NCI-H1105 (cell line): ENCODE measurements around the gene ADPGK.
"Not testable (repeated sequence)": the region's sequence is repeated elsewhere in the genome, so short reads cannot be mapped to it uniquely, and the experiment has no call there.

Source experiments
- DNase-seq: peaks from one replicate; lab custom pipeline; 2025; lab: John Stamatoyannopoulos, UW

The ADPGK gene

DNA sequence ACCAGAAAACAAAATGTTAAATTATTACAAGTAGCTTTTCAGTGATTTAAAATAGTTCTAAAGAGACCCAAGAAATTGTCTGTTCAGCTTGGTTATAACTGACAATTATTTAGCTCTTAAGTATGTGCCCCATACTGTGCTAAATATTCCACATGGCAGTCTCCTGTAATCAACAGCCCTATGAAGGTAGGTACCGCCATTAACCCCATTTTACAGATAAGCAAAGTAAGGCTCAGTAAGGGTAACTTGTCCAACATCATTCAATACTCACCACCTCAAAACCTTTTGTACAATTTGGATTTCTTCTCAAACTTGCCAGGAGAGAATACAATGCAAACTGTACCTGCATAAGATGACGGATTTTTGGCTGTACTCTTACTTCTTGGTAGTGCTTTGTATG is 33.9 kb downstream of the ADPGK start:
- DNase-seq: no peak

DNA sequence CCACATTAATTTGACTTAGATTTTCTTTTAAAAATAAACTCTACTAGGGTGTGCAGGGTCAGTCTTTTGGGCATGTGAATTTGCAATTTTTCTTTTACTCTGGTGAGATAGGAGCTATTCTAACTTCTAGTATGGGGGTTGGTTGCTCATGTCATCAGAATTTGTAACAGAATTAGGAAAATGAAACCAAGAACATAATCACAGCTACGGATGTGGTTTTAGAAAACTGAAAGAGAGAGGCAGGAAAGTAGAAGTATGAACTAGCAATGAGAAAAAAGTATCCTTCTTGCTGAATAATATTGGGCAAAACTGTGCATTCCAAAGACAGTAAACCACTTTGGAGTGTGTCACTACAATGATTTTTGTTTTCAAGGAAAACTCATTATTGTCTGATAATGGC is 43.3 kb downstream of the ADPGK start:
- no peak for DNase-seq

DNA sequence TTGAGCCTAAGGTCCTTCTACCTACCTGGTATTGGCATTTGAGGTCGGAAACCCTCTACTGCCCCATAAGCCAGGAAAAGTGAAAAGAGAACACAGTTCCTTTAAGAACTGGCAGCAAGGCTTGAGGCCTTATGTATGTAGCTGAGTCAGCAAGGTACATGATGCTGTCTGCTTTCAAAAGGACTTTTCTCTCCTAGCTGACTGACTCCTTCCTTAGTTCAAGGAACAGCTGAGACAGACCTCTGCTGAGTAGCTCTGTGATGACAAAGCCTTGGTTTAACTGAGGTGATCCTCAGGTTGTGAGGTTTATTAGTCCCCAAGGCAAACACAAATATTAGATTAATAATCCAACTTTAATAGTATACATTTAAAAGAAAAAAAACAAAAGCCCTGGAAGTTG is 45.8 kb downstream of the ADPGK start:
- DNase-seq: no peak

DNA sequence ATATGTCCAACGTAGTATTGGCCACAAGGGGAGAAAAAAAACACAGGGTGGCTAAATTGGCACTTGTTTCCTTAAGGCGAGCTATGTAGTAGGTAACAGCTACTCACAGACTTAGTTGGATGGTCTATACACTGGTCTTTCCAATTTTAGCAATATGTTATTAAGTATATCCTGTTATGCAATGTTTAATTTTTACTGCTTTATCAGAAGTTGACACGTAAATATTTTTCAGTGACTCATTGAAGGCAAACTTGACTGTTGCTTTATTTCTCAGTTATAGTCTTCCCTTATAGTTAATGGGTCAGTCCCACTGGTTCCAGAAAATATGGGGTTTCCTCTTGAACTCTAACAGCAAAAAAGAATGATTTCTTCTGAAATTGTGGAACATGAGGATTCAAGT is 46.5 kb downstream of the ADPGK start:
- DNase-seq: no peak

DNA sequence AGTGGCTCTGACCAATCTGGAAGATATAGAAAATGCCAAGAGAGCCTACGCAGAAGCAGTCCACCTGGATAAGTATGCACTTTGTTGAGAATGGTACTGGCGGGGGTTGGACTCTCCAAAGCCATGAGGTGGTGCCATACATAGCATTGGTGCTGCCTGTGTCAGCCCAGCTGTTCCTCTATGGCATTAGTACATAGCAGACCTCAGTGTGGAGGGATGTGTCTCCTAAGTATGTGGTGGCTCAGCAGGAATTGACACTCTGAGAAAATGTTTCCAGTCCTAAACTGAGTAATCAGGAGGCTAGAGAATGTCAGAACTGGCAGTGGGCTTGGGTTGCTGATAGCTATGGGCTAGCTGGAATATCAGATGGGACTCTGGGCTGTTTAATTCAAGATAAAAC is 48.4 kb downstream of the ADPGK start:
- no peak for DNase-seq

DNA sequence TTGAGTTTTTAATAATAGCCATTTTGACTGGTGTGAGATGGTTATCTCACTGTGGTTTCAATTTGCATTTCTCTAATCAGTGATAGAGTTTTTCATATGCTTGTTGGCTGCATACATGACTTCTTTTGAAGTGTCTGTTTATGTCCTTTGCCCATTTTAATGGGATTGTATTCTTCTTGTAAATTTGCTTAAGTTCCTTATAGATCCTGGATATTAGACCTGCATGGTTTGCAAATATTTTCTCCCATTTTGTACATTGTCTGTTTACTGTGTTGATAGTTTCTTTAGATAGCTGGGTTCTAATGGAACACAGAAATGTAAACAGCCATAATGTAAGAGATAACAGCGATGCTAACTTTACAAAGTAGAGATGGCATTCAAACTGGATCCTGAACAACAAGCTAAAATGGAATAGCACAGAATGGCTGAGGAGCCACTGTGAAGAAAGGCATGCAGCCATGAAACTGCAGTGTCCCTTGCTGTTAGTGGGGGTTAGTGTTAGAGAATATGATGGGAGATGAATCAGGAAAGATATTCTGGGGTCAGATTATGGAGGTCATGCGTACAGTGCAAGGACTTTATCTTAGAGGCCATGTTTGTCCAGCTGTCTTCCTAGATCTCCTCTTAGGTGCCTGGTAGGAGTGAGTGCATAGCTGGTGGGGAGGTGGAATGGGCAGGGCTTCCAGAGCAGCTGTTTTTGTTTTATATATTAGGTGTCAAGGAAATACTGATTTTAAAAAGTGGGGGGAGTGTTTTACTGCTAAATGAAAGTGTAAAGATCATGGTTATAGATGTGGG is 49.4 kb downstream of the ADPGK start:
- DNase-seq: no peak

DNA sequence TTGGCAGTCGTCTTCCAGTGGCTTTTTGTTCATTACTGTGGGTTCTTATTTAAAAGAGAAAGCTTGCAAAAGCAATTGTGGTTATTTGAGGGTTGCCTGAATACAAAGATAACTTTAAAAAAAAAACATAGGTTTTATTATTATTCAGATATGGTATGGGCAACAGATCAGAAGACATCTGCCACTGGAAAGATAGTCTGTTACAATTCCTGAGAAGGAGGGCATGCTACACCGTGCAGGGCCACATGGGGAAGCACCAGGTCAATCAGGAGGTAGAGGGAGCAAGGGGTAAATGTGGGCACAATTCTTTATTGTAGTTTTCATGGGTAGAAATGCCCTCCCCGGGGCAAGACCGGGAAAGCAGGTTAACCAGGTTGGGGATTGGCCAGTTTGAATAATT is 51.0 kb downstream of the ADPGK start:
- no peak for DNase-seq

DNA sequence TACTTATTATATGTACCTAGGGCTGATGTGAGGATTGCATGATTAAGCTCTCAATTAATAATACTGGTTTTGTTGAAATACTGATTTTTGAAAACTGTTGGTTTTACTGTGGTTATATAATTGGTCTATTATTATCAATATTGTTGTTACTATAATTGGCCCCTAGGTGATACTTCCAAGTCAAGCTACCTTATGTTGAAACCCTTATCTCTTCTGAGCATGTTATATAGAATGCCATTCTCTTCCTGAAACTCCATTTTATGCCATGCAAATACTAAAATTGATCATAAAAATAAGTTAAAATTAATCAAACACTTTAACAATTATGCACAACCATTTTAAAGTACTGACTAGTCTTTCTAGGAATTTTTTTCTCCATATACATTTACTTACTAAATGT is 51.5 kb downstream of the ADPGK start:
- DNase-seq: no peak

DNA sequence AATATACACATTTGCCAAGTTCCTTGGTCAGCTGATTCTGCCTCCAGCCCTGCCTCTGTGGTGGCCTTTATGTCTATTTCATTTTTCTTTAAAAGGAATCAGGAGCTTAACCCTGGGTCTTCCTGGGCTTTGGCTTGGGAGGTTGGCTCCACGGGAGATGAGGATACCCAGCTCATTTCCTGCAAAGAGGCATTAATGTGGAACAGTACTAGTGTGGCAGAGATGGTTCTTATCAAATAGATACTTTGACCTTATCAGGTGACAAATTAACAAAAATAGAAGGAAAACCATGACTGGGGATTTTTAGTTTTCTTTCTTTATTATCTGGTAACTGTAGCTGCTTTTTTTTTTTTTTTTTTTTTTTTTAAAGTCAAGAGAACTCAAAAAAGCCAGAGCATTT is 54.7 kb downstream of the ADPGK start:
- no peak for DNase-seq

DNA sequence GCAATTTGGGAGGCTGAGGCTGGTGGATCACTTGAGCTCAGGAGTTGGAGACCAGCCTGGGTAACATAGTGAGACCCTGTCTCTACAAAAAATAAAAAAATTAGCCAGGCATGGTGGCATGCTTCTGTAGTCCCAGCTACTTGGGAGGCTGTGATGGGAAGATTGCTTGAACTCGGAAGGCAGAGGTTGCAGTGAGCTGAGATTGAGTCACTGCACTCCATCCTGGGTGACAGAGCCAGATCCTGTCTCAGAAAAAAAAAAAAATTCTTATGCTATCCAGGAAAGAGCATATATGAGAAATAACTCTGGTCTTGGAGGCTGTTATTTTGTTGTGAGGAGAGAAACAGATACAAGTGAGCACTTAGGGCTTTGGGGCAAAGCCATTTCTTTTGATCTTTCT is 55.3 kb downstream of the ADPGK start:
- not testable (repeated sequence) for DNase-seq

DNA sequence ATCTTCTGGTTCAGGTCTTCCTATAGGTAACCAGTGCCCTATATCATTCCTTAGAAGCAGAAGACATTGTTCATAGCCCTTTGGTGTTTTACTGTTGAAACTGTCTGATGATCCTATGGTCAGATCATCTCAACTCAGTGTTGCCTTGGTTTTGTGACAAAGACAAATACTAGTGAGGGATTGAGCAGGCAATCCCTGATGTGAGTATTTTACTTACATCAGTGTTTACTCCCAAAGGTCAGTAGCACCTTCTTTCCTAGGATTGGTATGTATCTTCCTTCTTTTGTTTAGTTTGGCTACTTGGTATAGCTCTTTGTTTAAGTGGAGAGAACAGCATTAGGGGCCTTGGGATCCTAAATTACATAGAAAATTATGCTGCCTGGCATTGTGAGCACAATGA is 56.4 kb downstream of the ADPGK start:
- no peak for DNase-seq

DNA sequence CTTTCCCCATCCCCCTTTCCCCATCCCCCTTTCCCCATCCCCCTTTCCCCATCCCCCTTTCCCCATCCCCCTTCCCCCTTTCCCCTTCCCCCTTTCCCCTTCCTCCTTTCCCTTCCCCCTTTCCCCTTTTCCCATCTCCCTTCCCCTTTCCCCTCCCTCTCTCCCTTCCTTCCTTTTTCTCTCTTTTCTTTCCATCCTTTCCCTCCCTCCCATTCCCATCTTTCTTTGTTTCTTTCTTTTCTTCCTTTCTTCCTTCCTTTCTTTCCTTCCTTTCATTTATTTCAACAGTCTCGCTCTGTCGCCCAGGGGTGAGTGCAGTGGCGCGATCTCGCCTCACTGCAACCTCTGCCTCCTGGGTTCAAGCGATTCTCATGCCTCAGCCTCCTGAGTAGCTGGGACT is 57.7 kb downstream of the ADPGK start:
- DNase-seq: not testable (repeated sequence)

DNA sequence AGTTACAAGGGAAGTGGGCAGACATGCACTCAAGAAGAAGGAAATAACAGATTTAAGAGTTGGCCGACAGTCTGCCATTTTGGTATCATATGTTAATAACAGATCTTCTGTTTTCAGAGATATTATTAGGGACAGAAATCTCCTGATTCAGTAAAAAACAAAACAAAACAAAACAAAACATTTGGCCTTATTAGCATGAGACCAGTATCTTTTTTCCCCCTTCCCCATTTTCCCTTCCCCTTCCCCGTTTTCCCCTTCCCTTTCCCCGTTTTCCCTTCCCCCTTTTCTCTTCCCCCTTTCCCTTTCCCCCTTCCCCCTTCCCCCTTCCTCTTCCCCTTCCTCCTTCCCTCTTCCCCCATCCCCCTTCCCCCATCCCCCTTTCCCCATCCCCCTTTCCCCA is 58.1 kb downstream of the ADPGK start:
- DNase-seq: no peak

DNA sequence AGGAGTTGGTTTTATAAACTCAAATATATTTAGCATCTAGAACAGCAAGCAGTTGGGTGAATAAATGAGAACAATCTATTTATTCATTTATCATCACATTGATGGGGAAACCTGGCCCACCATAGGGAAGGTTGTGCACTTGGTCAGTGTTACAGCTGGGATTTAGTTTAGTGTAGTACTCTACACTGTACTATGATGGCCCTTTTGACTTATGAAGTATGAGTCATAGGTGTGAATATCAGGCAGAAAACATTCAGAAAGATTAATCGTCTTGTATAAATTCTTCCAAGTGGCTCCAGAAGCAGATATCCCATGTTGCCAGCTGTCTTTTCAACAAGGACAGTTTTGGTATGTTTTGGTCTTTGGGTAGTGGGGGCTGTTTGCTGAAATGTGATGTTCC is 59.5 kb downstream of the ADPGK start:
- no peak for DNase-seq

DNA sequence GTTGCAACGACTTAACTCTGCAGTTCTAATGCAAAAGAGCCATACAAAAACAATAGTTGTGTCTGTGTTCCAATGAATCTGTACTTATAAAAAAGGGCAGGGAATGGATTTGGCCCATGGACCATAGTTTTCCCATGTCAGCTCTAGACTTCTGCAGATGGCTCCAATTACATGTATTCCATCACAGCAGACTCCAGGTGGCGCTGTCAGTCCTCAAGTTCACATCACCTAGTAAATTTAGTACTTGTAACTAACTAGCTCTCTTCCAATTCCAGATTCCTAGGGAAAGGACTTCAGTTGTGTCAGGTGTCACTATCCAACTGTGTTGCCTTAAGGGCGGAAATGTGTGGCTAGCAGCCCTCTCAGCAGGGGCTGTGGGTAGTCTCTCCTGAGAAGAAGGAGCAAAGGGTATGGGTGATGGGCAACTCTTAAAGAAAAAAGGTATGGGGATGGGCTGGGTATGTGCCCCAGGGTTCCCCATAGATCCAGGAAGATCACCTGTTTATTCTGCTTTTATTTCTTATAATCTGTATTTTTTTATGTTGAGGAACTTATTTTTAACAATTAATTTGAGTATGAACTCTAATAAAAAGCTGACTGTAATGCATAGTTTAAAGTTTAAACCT is 61.4 kb downstream of the ADPGK start:
- peak; percentile 71 for DNase-seq

DNA sequence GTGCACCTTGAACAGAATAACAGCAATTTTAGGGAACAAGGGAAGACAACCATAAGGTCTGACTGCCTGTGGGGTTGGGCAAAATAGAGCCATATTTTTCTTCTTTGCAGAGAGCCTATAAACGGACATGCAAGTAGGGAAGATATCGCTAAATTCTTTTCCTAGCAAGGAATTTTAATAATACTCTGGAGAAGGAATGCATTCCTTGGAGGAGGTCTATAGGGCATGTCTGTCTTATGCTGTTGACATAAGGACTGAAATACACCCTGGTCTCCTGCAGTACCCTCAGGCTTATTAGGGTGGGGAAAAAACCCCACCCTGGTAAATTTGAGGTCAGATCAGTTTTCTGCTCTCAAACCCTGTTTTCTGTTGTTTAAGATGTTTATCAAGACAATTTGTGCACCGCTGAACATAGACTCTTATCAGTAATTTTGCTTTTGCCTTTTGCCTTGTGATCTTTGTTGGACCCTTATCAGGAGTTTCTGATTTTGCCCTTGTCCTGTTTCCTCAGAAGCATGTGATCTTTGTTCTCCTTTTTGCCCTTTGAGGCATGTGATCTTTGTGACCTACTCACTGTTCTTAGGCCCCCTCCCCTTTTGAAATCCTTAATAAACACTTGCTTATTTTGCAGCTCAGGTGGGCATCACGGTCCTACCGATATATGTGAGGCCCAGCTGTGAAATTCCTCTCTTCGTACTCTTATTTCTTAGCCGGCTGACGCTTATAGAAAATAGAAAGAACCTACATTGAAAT is 74.8 kb downstream of the ADPGK start:
- DNase-seq: not testable (repeated sequence)

DNA sequence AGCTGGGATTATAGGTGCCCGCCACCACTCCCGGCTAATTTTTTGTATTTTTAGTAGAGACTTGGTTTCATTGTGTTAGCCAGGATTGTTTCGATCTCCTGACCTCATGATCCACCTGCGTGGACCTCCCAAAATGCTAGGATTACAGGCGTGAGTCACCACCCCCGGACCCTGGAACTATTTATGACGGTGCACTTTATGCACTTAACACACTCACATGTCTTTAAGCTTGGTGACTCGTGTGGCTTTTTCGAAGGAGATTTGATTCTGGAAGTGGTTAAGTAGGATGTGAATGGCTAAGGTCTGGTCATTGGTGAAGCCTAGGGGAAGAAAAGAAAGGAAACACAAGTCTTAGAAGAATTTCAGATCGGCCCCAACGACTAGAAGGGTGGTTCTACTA is 77.3 kb downstream of the ADPGK start:
- no peak for DNase-seq
